Uterus (tissue), 2 donors: ENCODE results near the gene BTN3A1.

Experiments
- POLR2A ChIP-seq, 2 donors: fragments of 450-650 bp; IDR thresholded peaks; one replicate each; pipeline ENCODE4 v1.6.1; 2016; ENCODE audit warnings: antibody characterized with exemption in 2 of 2, mild to moderate bottlenecking in 1 of 2, moderate library complexity in 1 of 2
- TF ChIP-seq, protein P1 (sequence below), 4 experiments: fragments of 200-600 bp in 2 of 4; fragments of 450-650 bp in 2 of 4; sonication (generic) in 2 of 4; IDR thresholded peaks; one replicate each; pipeline ENCODE4 v1.5.1; 2016 to 2019; ENCODE audit warnings: antibody characterized with exemption in 4 of 4, mild to moderate bottlenecking in 2 of 4, moderate library complexity in 1 of 4

DNA sequence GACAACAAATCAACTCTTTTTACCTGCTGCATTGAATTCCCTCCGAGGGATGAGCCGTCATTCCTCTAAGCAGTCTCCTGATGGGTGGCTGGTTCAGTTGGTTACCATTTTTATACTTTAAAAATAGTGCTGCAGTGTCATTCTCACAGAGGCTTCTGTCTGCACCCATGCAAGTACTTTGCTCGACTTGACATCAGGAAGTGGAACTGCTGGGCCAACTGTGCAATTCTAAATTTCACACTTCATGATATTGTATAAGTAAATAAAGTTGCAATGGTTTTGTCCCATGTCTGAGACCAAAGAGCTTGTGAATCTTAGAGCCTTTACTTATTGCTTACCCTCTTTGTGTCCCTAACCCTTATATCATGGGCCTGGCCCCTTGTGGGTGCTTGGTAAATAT, 2.5 kb downstream of the BTN3A1 start:
- TF ChIP-seq, protein P1, sequence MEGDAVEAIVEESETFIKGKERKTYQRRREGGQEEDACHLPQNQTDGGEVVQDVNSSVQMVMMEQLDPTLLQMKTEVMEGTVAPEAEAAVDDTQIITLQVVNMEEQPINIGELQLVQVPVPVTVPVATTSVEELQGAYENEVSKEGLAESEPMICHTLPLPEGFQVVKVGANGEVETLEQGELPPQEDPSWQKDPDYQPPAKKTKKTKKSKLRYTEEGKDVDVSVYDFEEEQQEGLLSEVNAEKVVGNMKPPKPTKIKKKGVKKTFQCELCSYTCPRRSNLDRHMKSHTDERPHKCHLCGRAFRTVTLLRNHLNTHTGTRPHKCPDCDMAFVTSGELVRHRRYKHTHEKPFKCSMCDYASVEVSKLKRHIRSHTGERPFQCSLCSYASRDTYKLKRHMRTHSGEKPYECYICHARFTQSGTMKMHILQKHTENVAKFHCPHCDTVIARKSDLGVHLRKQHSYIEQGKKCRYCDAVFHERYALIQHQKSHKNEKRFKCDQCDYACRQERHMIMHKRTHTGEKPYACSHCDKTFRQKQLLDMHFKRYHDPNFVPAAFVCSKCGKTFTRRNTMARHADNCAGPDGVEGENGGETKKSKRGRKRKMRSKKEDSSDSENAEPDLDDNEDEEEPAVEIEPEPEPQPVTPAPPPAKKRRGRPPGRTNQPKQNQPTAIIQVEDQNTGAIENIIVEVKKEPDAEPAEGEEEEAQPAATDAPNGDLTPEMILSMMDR (IDR thresholded peaks at IDR 0.05): no peak
- no peak for TF ChIP-seq POLR2A (IDR thresholded peaks at IDR 0.05)
